ENCODE results near the gene ABCC8. TPM values are rescaled to one million over a fixed set of nuclear protein-coding genes. Genes with fewer than 3 reads are reported as not detected.

ABCC8 gene
- total and polyA plus RNA-seq, 4 donors: 1.2 to 14.9 (median 3.1) TPM

- no peak overlapping the region for H3K27ac ChIP-seq (ENCODE audit: low read depth in 1 of 2, low read length in 1 of 2)
- no peak for ATAC-seq (ENCODE audit: insufficient read depth, low FRiP score)
- WGBS, 2 donors: 36 to 41% methylated on average over 11 of the region's 11 CpGs
- peaks cover 0 to 12% (median 6%) of the 10 kb centered on the region in 5 donors for H3K4me1 ChIP-seq (ENCODE audit: control insufficient read depth in 5 of 5, insufficient read depth in 5 of 5, low read length in 5 of 5)
- H3K4me3 ChIP-seq: no peak overlapping the region
- H3K9ac ChIP-seq (ENCODE audit: insufficient read depth in 1 of 2, low read length in 2 of 2): no peak overlapping the region
- TF ChIP-seq CTCF (IDR thresholded peaks at IDR 0.05; ENCODE audit: control extremely low read depth, extremely low read depth): no peak
- H3K27me3 ChIP-seq (ENCODE audit: control insufficient read depth in 3 of 3, insufficient read depth in 3 of 3, low read length in 2 of 3): no peaks in the 10 kb centered on the region
- no peaks in the 10 kb centered on the region for H3K9me3 ChIP-seq (ENCODE audit: control insufficient read depth in 4 of 4, insufficient read depth in 3 of 4, low read length in 3 of 4)
- peak in 1 of 3 donors; percentile 27 for DNase-seq
- no peaks in the 10 kb centered on the region for H3K36me3 ChIP-seq (ENCODE audit: control insufficient read depth in 4 of 4, insufficient read depth in 4 of 4, low read length in 4 of 4)
Observed at GRCh38 chr11:17410606-17411379, 65.9 kb downstream of the ABCC8 start.

DNA sequence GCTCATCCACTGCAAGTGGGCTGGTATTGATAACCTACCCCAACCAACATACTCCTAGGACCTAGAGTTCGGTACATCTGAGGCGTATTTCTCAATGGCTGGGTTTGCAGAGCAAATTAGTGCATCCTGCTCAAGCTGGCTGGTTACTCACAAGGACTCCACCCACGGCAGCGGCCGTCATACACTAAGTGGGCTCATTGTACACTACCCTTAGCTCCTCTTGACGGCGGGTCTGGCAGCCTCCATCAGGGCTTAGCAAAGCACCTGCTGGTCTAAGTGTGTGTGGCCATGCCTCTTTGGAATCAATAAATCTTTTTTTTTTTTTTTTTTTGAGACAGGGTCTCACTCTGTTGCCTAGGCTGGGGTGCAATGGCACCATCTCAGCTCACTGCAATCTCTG is 68.0 kb downstream of the ABCC8 start:
- ATAC-seq (ENCODE audit: insufficient read depth, low FRiP score): no peak
- H3K4me1 ChIP-seq (ENCODE audit: control insufficient read depth in 5 of 5, insufficient read depth in 5 of 5, low read length in 5 of 5): peaks cover 0 to 17% (median 7%) of the 10 kb centered on the region in 5 donors
- WGBS, 2 donors: 95 to 98% methylated on average over 7 of the region's 7 CpGs

GRCh38 chr11:17408026-17408425 is 68.6 kb downstream of the ABCC8 start:
- H3K9me3 ChIP-seq (ENCODE audit: control insufficient read depth in 4 of 4, insufficient read depth in 3 of 4, low read length in 3 of 4): no peaks in the 10 kb centered on the region
- no peak overlapping the region for H3K27ac ChIP-seq (ENCODE audit: low read depth in 1 of 2, low read length in 1 of 2)
- no peak overlapping the region for H3K4me3 ChIP-seq
- H3K4me1 ChIP-seq (ENCODE audit: control insufficient read depth in 5 of 5, insufficient read depth in 5 of 5, low read length in 5 of 5): peaks cover 0 to 17% (median 7%) of the 10 kb centered on the region in 5 donors
- TF ChIP-seq CTCF (IDR thresholded peaks at IDR 0.05; ENCODE audit: control extremely low read depth, extremely low read depth): no peak
- 93 to 94% methylated on average over 2 of the region's 2 CpGs for WGBS, 2 donors
- H3K27me3 ChIP-seq (ENCODE audit: control insufficient read depth in 3 of 3, insufficient read depth in 3 of 3, low read length in 2 of 3): no peaks in the 10 kb centered on the region
- no peaks in the 10 kb centered on the region for H3K36me3 ChIP-seq (ENCODE audit: control insufficient read depth in 4 of 4, insufficient read depth in 4 of 4, low read length in 4 of 4)
- DNase-seq (no peak), ATAC-seq (ENCODE audit: insufficient read depth, low FRiP score) (no peak)
- no peak overlapping the region for H3K9ac ChIP-seq (ENCODE audit: insufficient read depth in 1 of 2, low read length in 2 of 2)

More for the DNA sequence above, 68.0 kb downstream of the ABCC8 start:
- no peak for DNase-seq
- Histone ChIP-seq H3K9me3 (ENCODE audit: control insufficient read depth in 4 of 4, insufficient read depth in 3 of 4, low read length in 3 of 4) (no peaks in the 10 kb centered on the region), H3K36me3 (ENCODE audit: control insufficient read depth in 4 of 4, insufficient read depth in 4 of 4, low read length in 4 of 4) (no peaks in the 10 kb centered on the region), H3K9ac (ENCODE audit: insufficient read depth in 1 of 2, low read length in 2 of 2) (no peak overlapping the region), H3K4me3 (no peak overlapping the region), H3K27me3 (ENCODE audit: control insufficient read depth in 3 of 3, insufficient read depth in 3 of 3, low read length in 2 of 3) (no peaks in the 10 kb centered on the region), H3K27ac (ENCODE audit: low read depth in 1 of 2, low read length in 1 of 2) (no peak overlapping the region)
- no peak for TF ChIP-seq CTCF (IDR thresholded peaks at IDR 0.05; ENCODE audit: control extremely low read depth, extremely low read depth)

All from lung (tissue), 12 donors.